SK-N-SH treated with all-trans-retinoic acid at 6 μM for 48 hours (cell line): ENCODE data around the gene ATP6V1G1.

Source experiments
- ARNTL ChIP-seq: fragments of 450-650 bp; formaldehyde crosslinking; IDR thresholded peaks from 2 replicates; pipeline ENCODE4 v1.5.0; 2020; ENCODE audit warnings: low read depth, mild to moderate bottlenecking, moderate library complexity, borderline replicate concordance
- BACH2 ChIP-seq: fragments of 250-450 bp; sonication (Bioruptor Pico); IDR thresholded peaks from 2 replicates; pipeline ENCODE4 v1.9.0; 2021; ENCODE audit warnings: mild to moderate bottlenecking, borderline replicate concordance
- ISL1 ChIP-seq: fragments of 250-450 bp; sonication (Bioruptor Pico); IDR thresholded peaks from 2 replicates; pipeline ENCODE4 v2.1.2; 2022; ENCODE audit warnings: mild to moderate bottlenecking, moderate library complexity
- OSR1 ChIP-seq: fragments of 250-450 bp; sonication (Bioruptor Pico); IDR thresholded peaks from 2 replicates; pipeline ENCODE4 v1.8.0; 2022; ENCODE audit warnings: moderate library complexity, mild to moderate bottlenecking, inconsistent platforms
- TCF4 ChIP-seq: fragments of 250-450 bp; sonication (Bioruptor Pico); IDR thresholded peaks from 2 replicates; pipeline ENCODE4 v1.8.0; 2021; ENCODE audit warnings: mild to moderate bottlenecking, moderate library complexity, borderline replicate concordance
- ZFP30 ChIP-seq: fragments of 450-650 bp; formaldehyde crosslinking; IDR thresholded peaks from 2 replicates; pipeline ENCODE4 v1.5.0; 2022; ENCODE audit warnings: mild to moderate bottlenecking, moderate library complexity
- TF ChIP-seq, protein P1 (sequence below): fragments of 250-450 bp; sonication (Bioruptor Pico); IDR thresholded peaks from 2 replicates; pipeline ENCODE4 v1.5.1; 2020; ENCODE audit warnings: low read depth, mild to moderate bottlenecking, moderate library complexity
- TF ChIP-seq, protein P2 (sequence below): fragments of 250-450 bp; sonication (Bioruptor Pico); IDR thresholded peaks from 2 replicates; pipeline ENCODE4 v1.8.0; 2020; ENCODE audit warnings: mild to moderate bottlenecking, moderate library complexity, borderline replicate concordance
- TF ChIP-seq, protein P3 (sequence below): fragments of 250-450 bp; sonication (Bioruptor Pico); IDR thresholded peaks from 2 replicates; pipeline ENCODE4 v1.8.0; 2021; ENCODE audit warnings: low read depth, mild to moderate bottlenecking, moderate library complexity, borderline replicate concordance

DNA sequence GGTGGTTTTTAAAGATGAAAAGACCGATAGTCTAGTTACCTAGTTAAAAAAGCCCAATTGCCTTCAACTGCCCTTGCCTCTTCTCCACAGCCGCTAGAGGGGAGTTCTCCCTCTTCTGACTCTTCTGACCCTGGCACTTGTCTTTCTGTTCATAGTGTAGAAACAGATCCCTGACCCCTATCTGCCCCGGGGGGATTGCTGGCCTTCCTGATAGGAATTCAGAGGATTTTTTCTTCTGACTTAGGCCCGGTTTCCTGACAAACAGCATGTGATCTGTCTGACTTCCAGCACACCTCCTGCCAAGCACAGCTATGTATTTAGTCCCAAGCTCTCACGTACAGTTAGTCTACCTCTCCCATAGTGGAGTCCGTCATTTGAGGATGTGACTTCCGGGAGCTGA is 18.5 kb downstream of the ATP6V1G1 start:
- TF ChIP-seq BACH2 (CRISPR knock-in tag): no peak
- no peak for TF ChIP-seq ZFP30 (CRISPR knock-in tag)
- no peak for TF ChIP-seq TCF4
- TF ChIP-seq, protein P1, sequence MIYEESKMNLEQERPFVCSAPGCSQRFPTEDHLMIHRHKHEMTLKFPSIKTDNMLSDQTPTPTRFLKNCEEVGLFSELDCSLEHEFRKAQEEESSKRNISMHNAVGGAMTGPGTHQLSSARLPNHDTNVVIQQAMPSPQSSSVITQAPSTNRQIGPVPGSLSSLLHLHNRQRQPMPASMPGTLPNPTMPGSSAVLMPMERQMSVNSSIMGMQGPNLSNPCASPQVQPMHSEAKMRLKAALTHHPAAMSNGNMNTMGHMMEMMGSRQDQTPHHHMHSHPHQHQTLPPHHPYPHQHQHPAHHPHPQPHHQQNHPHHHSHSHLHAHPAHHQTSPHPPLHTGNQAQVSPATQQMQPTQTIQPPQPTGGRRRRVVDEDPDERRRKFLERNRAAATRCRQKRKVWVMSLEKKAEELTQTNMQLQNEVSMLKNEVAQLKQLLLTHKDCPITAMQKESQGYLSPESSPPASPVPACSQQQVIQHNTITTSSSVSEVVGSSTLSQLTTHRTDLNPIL (CRISPR knock-in tag): no peak
- no peak for TF ChIP-seq ISL1 (CRISPR knock-in tag)
- TF ChIP-seq ARNTL (CRISPR knock-in tag): no peak
- TF ChIP-seq, protein P2, sequence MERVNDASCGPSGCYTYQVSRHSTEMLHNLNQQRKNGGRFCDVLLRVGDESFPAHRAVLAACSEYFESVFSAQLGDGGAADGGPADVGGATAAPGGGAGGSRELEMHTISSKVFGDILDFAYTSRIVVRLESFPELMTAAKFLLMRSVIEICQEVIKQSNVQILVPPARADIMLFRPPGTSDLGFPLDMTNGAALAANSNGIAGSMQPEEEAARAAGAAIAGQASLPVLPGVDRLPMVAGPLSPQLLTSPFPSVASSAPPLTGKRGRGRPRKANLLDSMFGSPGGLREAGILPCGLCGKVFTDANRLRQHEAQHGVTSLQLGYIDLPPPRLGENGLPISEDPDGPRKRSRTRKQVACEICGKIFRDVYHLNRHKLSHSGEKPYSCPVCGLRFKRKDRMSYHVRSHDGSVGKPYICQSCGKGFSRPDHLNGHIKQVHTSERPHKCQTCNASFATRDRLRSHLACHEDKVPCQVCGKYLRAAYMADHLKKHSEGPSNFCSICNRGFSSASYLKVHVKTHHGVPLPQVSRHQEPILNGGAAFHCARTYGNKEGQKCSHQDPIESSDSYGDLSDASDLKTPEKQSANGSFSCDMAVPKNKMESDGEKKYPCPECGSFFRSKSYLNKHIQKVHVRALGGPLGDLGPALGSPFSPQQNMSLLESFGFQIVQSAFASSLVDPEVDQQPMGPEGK (CRISPR knock-in tag): no peak
- TF ChIP-seq, protein P3, sequence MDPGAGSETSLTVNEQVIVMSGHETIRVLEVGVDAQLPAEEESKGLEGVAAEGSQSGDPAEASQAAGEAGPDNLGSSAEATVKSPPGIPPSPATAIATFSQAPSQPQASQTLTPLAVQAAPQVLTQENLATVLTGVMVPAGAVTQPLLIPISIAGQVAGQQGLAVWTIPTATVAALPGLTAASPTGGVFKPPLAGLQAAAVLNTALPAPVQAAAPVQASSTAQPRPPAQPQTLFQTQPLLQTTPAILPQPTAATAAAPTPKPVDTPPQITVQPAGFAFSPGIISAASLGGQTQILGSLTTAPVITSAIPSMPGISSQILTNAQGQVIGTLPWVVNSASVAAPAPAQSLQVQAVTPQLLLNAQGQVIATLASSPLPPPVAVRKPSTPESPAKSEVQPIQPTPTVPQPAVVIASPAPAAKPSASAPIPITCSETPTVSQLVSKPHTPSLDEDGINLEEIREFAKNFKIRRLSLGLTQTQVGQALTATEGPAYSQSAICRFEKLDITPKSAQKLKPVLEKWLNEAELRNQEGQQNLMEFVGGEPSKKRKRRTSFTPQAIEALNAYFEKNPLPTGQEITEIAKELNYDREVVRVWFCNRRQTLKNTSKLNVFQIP: no peak
- no peak for TF ChIP-seq OSR1 (CRISPR knock-in tag)
